B cell (primary cell): Measurements from ENCODE around the gene MT1B. TPM values are rescaled to one million over a fixed set of nuclear protein-coding genes. Genes with fewer than 3 reads are reported as not detected.

Experiments
- ATAC-seq: fragments of 200-7000 bp; cut with Tn5 transposase; one replicate; pipeline ENCODE4 v1.10.0; 2021; ENCODE audit warnings: low read depth, mild to moderate bottlenecking, moderate number of reproducible peaks, moderate library complexity
- CTCF ChIA-PET: fragments of 350-600 bp; sonication (Branson Sonifier 250); formaldehyde crosslinking; loops from one replicate; lab custom pipeline; 2021; ENCODE audit warnings: antibody characterized with exemption, inconsistent platforms; lab: Charles Lee
- POLR2A ChIA-PET: fragments of 350-600 bp; sonication (Branson Sonifier 250); formaldehyde crosslinking; loops from one replicate; lab custom pipeline; 2021; ENCODE audit warnings: antibody characterized with exemption; lab: Charles Lee
- DNase-seq: peaks from one replicate; pipeline ENCODE4 v3.0.0; 2013
- H2AFZ ChIP-seq: 2 replicates; pipeline ENCODE4 v1.6.1; 2012; ENCODE audit warnings: mild to moderate bottlenecking, low read depth, low read length; ENCODE audit not compliant: insufficient read depth, poor library complexity, severe bottlenecking
- H3K27ac ChIP-seq, 2 donors: 1 replicate in 1 of 2; 2 replicates in 1 of 2; pipeline ENCODE4 v1.5.1; 2012 to 2013; ENCODE audit warnings: low read length in 2 of 2, mild to moderate bottlenecking in 2 of 2, moderate library complexity in 1 of 2
- H3K27me3 ChIP-seq, 4 experiments: fragments of 200-600 bp in 1 of 4; sonication (generic) in 1 of 4; replicated peaks in 1 of 4; 1 replicate in 2 of 4; 2 replicates in 2 of 4; pipeline versions ENCODE4 v1.6.1 to v1.7.0; 2013 to 2016; ENCODE audit warnings: low read length in 3 of 4, mild to moderate bottlenecking in 2 of 4, mixed read lengths in 1 of 4, moderate library complexity in 1 of 4; ENCODE audit not compliant: insufficient read depth in 4 of 4, control insufficient read depth in 3 of 4; ENCODE audit errors: control extremely low read depth in 1 of 4
- H3K36me3 ChIP-seq, 2 experiments: replicated peaks in 1 of 2; 1 replicate in 1 of 2; 2 replicates in 1 of 2; pipeline versions ENCODE4 v1.6.1 to v1.7.1; 2013; ENCODE audit warnings: low read length in 1 of 2; ENCODE audit not compliant: insufficient read depth in 2 of 2, control insufficient read depth in 1 of 2; ENCODE audit errors: control extremely low read depth in 1 of 2, extremely low read depth in 1 of 2
- H3K4me1 ChIP-seq, 2 donors: fragments of 200-600 bp in 1 of 2; sonication (generic) in 1 of 2; 1 replicate in 1 of 2; 2 replicates in 1 of 2; pipeline versions ENCODE4 v1.5.1 to v1.6.1; 2013 to 2017; ENCODE audit warnings: low read length in 2 of 2; ENCODE audit not compliant: control insufficient read depth in 2 of 2, insufficient read depth in 2 of 2
- H3K4me2 ChIP-seq: replicated peaks from 2 replicates; pipeline ENCODE3; 2012; ENCODE audit warnings: mild to moderate bottlenecking, low read depth, low read length; ENCODE audit not compliant: poor library complexity, severe bottlenecking
- H3K4me3 ChIP-seq, 5 experiments: fragments of 200-600 bp in 1 of 5; sonication (generic) in 1 of 5; 1 replicate in 3 of 5; 2 replicates in 2 of 5; pipeline versions ENCODE4 v1.5.1 to v1.7.0; 2011 to 2016; ENCODE audit warnings: low read length in 4 of 5, mild to moderate bottlenecking in 4 of 5, low read depth in 2 of 5, control low read depth in 1 of 5, moderate library complexity in 1 of 5; ENCODE audit not compliant: insufficient read depth in 1 of 5; ENCODE audit errors: control extremely low read depth in 1 of 5, extremely low read depth in 1 of 5
- H3K79me2 ChIP-seq: fragments of 200-600 bp; sonication (generic); one replicate; pipeline ENCODE4 v1.6.0; 2016; ENCODE audit warnings: low read length; ENCODE audit not compliant: control insufficient read depth, insufficient read depth
- H3K9ac ChIP-seq: fragments of 200-600 bp; sonication (generic); 2 replicates; pipeline ENCODE4 v1.6.1; 2017; ENCODE audit warnings: mild to moderate bottlenecking, low read length, moderate library complexity
- H3K9me3 ChIP-seq, 3 donors: one replicate each; pipeline versions ENCODE4 v1.6.1 to v1.7.1; 2013; ENCODE audit warnings: low read length in 2 of 3; ENCODE audit not compliant: control insufficient read depth in 2 of 3, insufficient read depth in 1 of 3; ENCODE audit errors: control extremely low read depth in 1 of 3
- H4K20me1 ChIP-seq: 2 replicates; pipeline ENCODE4 v1.6.0; 2012; ENCODE audit warnings: mild to moderate bottlenecking, low read length; ENCODE audit not compliant: insufficient read depth, control insufficient read depth, poor library complexity, severe bottlenecking
- H3K27ac Mint-ChIP-seq: one replicate; pipeline ENCODE4 v1.8.0; 2021; ENCODE audit warnings: mixed read lengths
- H3K27me3 Mint-ChIP-seq: one replicate; pipeline ENCODE4 v1.8.0; 2021; ENCODE audit warnings: mixed read lengths
- H3K4me1 Mint-ChIP-seq: one replicate; pipeline ENCODE4 v1.8.0; 2021; ENCODE audit warnings: mixed read lengths
- H3K4me3 Mint-ChIP-seq: one replicate; pipeline ENCODE4 v1.8.0; 2021; ENCODE audit warnings: mixed read lengths
- H3K9me3 Mint-ChIP-seq: one replicate; pipeline ENCODE4 v1.8.0; 2022; ENCODE audit warnings: mixed read lengths; ENCODE audit not compliant: insufficient read depth
- CTCF ChIP-seq: fragments of 200-600 bp; IDR thresholded peaks from one replicate; pipeline ENCODE4 v1.8.0; 2022; ENCODE audit warnings: antibody characterized with exemption, mild to moderate bottlenecking
- EZH2 ChIP-seq: IDR thresholded peaks from 2 replicates; pipeline ENCODE4 v1.6.1; 2012; ENCODE audit warnings: borderline replicate concordance, low read depth, mild to moderate bottlenecking, moderate library complexity, low read length; ENCODE audit not compliant: insufficient read depth, poor library complexity, severe bottlenecking
- WGBS: methylation state at CpG from one replicate; pipeline ENCODE4 v1.1.5; 2013; ENCODE audit warnings: missing lambda C conversion rate; ENCODE audit not compliant: insufficient coverage; 5-methylcytosine and 5-hydroxymethylcytosine counted together
- intact Hi-C: fragments of 100-400 bp; cut with micrococcal nuclease; formaldehyde crosslinking; loops from one replicate; pipeline ENCODE4 v1.10.0; 2022
- polyA plus RNA-seq: library from polyadenylated mRNA; depleted of rRNA; stranded (reverse); fragments of >200 nt; gene quantifications from 2 replicates; pipeline ENCODE4 v1.2.3, GENCODE V29; 2012
- total RNA-seq, 2 donors: library from RNA; stranded (reverse); fragments of 120-200 nt in 1 of 2; gene quantifications; 1 replicate in 1 of 2; 2 replicates in 1 of 2; pipeline versions ENCODE4 v1.2.3 to v1.2.4, GENCODE V29; 2013 to 2022

MT1B gene
- total and polyA plus RNA-seq, 2 donors (not counting 1 experiment from before 2014, with no cell fraction given), result not detected

- TF ChIP-seq EZH2 (no peak), CTCF (no peak)
- peak within 1 kb of the TSS; percentile 77 for H2AFZ ChIP-seq
- DNase-seq (peak; percentile 85), ATAC-seq (peak; percentile 87)
- no peaks in the 10 kb centered on the region for H4K20me1 ChIP-seq
- 10% methylated on average over 62 of the region's 62 CpGs for WGBS
- no peaks in the 10 kb centered on the region for H3K9me3 ChIP-seq
- peak within 1 kb of the TSS in 1 of 2 donors; percentile 12 for H3K27ac ChIP-seq
- H3K27me3 Mint-ChIP-seq, result peaks cover 4% of the 10 kb centered on the region
- no peaks in the 10 kb centered on the region for H3K9me3 Mint-ChIP-seq
- H3K27me3 ChIP-seq, result no peaks in the 10 kb centered on the region
- H3K27ac Mint-ChIP-seq, result peak within 1 kb of the TSS; percentile 88
- H3K9ac ChIP-seq, result peak within 1 kb of the TSS; percentile 66
- peak within 1 kb of the TSS; percentile 97 for H3K4me3 Mint-ChIP-seq
- peak within 1 kb of the TSS; percentile 60 to 77 (median 73) for H3K4me3 ChIP-seq
- intact Hi-C loops, result loop anchor here (1.0 to 10.0 kb wide), 10 partner anchors 23 to 637 kb away; partner anchors contain the start of genes ARL2BP, MT1F and MT1X
- CTCF ChIA-PET, result interaction anchor here (1.0 to 2.2 kb wide), 4 partner anchors 22 to 290 kb away, joined by 3 to 18 read pairs (median 6); no protein-coding TSS in a partner anchor
- peaks cover 37% of the 10 kb centered on the region for H3K4me1 Mint-ChIP-seq
- no peaks in the 10 kb centered on the region for H3K79me2 ChIP-seq
- H3K4me1 ChIP-seq, result peaks cover 21 to 41% of the 10 kb centered on the region in 2 donors
- peak within 1 kb of the TSS; percentile 86 for H3K4me2 ChIP-seq
- POLR2A ChIA-PET, result interaction anchor here (1.0 to 1.3 kb wide), 2 partner anchors 35 to 120 kb away, joined by 3 to 4 read pairs; no protein-coding TSS in a partner anchor
- H3K36me3 ChIP-seq, result no peaks in the 10 kb centered on the region
These were observed 43.4 kb upstream of the MT1B start, which contains the start of gene MT2A for GRCh38 chr16:56608043-56608875. MT2A (plus strand) TSS chr16:56608584; CDS start chr16:56608656, 72 bp downstream.
